Neural progenitor cell (in vitro differentiated cells): ENCODE results near the gene TICRR.

Experiments used
- CTCF ChIP-seq: fragments of 200-600 bp; sonication (generic); IDR thresholded peaks from 2 replicates; pipeline ENCODE4 v1.5.1; 2017; ENCODE audit warnings: antibody characterized with exemption, mild to moderate bottlenecking
- EZH2 ChIP-seq: fragments of 200-600 bp; sonication (generic); IDR thresholded peaks from 2 replicates; pipeline ENCODE4 v1.6.1; 2017; ENCODE audit warnings: antibody characterized with exemption, mild to moderate bottlenecking, moderate library complexity
- EZH2phosphoT487 ChIP-seq: fragments of 200-600 bp; sonication (generic); IDR thresholded peaks from 2 replicates; pipeline ENCODE4 v1.6.1; 2017; ENCODE audit warnings: antibody characterized with exemption

GRCh38 chr15:89611317-89611716, 36.0 kb downstream of the TICRR start:
- no peak for TF ChIP-seq CTCF
- TF ChIP-seq EZH2phosphoT487 = no peak
- no peak for TF ChIP-seq EZH2
